A549 (cell line): ENCODE data around the gene TEAD4. TPM values are rescaled to one million over a fixed set of nuclear protein-coding genes. Genes with fewer than 3 reads are reported as not detected.
A peak's percentile ranks its signal among the peaks of the same experiment; 100 is the strongest.

Experiments used
- ATAC-seq, 2 experiments: fragments of 200-7000 bp in 1 of 2; fragments of >200 bp in 1 of 2; cut with Nextera tagmentation in 1 of 2; cut with Tn5 transposase in 1 of 2; 3 replicates each; pipeline versions ENCODE4 v1.8.0 to v1.9.1; 2018 to 2020; ENCODE audit warnings: mild to moderate bottlenecking in 1 of 2, moderate library complexity in 1 of 2
- CTCF ChIA-PET: fragments of 300-600 bp; sonication (Branson Sonifier 250); formaldehyde crosslinking; extraction: SDS; loops from one replicate; lab custom pipeline; 2021; ENCODE audit warnings: antibody characterized with exemption, inconsistent platforms; lab: Yijun Ruan, JAX
- POLR2A ChIA-PET: fragments of 350-600 bp; formaldehyde crosslinking; extraction: SDS; loops from one replicate; lab custom pipeline; 2021; ENCODE audit warnings: antibody characterized with exemption, inconsistent platforms; lab: Yijun Ruan, JAX
- DNase-seq, 2 experiments: peaks; one replicate each; pipeline versions ENCODE4 v3.0.0 to v3.0.0-alpha.2; 2011 to 2016; ENCODE audit warnings: low read depth in 1 of 2, low spot score in 1 of 2
- FAIRE-seq: peaks from 2 replicates; lab custom pipeline; 2011; peaks lifted over from hg19 to GRCh38; lab: Jason Lieb, UNC
- H3K27ac ChIP-seq, 2 experiments: fragments of >200 bp; sonication (Bioruptor Twin); formaldehyde crosslinking; 3 replicates each; pipeline ENCODE4 v1.5.1; 2016 to 2017
- H3K4me1 ChIP-seq: fragments of >200 bp; sonication (Bioruptor Twin); formaldehyde crosslinking; 3 replicates; pipeline ENCODE4 v1.6.1; 2016
- H3K4me2 ChIP-seq: fragments of >200 bp; sonication (Bioruptor Twin); formaldehyde crosslinking; 3 replicates; pipeline ENCODE4 v1.6.1; 2016
- H3K4me3 ChIP-seq: fragments of >200 bp; sonication (Bioruptor Twin); formaldehyde crosslinking; 3 replicates; pipeline ENCODE4 v1.5.1; 2016
- H3K9me3 ChIP-seq: fragments of >200 bp; sonication (Bioruptor Twin); formaldehyde crosslinking; 3 replicates; pipeline ENCODE4 v1.6.1; 2016
- CHD4 ChIP-seq: fragments of 200-600 bp; sonication (generic); IDR thresholded peaks from 2 replicates; pipeline ENCODE4 v1.6.1; 2016; ENCODE audit warnings: antibody characterized with exemption, mild to moderate bottlenecking, borderline replicate concordance
- EP300 ChIP-seq, 2 experiments: fragments of >200 bp; sonication (Bioruptor Twin); formaldehyde crosslinking; IDR thresholded peaks; 2 replicates in 1 of 2; 3 replicates in 1 of 2; pipeline ENCODE4 v1.6.1; 2016 to 2017
- ESRRA ChIP-seq: fragments of 150-350 bp; IDR thresholded peaks from 2 replicates; pipeline ENCODE4 v1.6.1; 2014; ENCODE audit warnings: mild to moderate bottlenecking, low read length, borderline replicate concordance
- FOSB ChIP-seq: fragments of 250-450 bp; sonication (Bioruptor Pico); IDR thresholded peaks from 2 replicates; pipeline ENCODE4 v1.5.0; 2020; ENCODE audit warnings: mild to moderate bottlenecking, moderate library complexity
- FOSL2 ChIP-seq, 2 experiments: fragments of 450-650 bp in 1 of 2; fragments of >200 bp in 1 of 2; sonication (Bioruptor Twin) in 1 of 2; formaldehyde crosslinking; IDR thresholded peaks; 2 replicates each; pipeline versions ENCODE4 v1.5.0 to v1.6.1; 2016 to 2020; ENCODE audit warnings: mild to moderate bottlenecking in 1 of 2, moderate library complexity in 1 of 2
- GATA3 ChIP-seq: IDR thresholded peaks from 2 replicates; pipeline ENCODE4 v1.6.1; 2012; ENCODE audit warnings: borderline replicate concordance
- HDAC2 ChIP-seq: fragments of 200-600 bp; sonication (generic); IDR thresholded peaks from 2 replicates; pipeline ENCODE4 v1.6.1; 2016
- HEYL ChIP-seq: fragments of 250-450 bp; sonication (Bioruptor Pico); IDR thresholded peaks from 2 replicates; pipeline ENCODE4 v1.8.0; 2021; ENCODE audit warnings: mild to moderate bottlenecking, moderate library complexity
- HOXB13 ChIP-seq: fragments of 250-450 bp; sonication (Bioruptor Pico); IDR thresholded peaks from 2 replicates; pipeline ENCODE4 v1.5.0; 2020; ENCODE audit warnings: low read depth, mild to moderate bottlenecking, moderate library complexity
- KDM5A ChIP-seq: fragments of 200-600 bp; sonication (generic); IDR thresholded peaks from 2 replicates; pipeline ENCODE4 v1.6.1; 2016; ENCODE audit warnings: antibody characterized with exemption, mild to moderate bottlenecking
- MYC ChIP-seq: IDR thresholded peaks from 2 replicates; pipeline ENCODE4 v1.6.1; 2012; ENCODE audit warnings: mild to moderate bottlenecking, inconsistent platforms, low read length, improper control_type of control experiment, borderline replicate concordance
- NR3C1 ChIP-seq: fragments of >200 bp; sonication (Bioruptor Twin); formaldehyde crosslinking; IDR thresholded peaks from 3 replicates; pipeline ENCODE4 v1.6.1; 2017
- PHF8 ChIP-seq: fragments of 200-600 bp; sonication (generic); IDR thresholded peaks from 2 replicates; pipeline ENCODE4 v1.6.1; 2016; ENCODE audit warnings: low read depth, mild to moderate bottlenecking, antibody characterized with exemption, moderate library complexity, borderline replicate concordance
- POLR2A ChIP-seq: IDR thresholded peaks from 2 replicates; pipeline ENCODE4 v1.6.1; 2012; ENCODE audit warnings: mild to moderate bottlenecking, low read length
- RARB ChIP-seq: fragments of 250-450 bp; sonication (Bioruptor Pico); IDR thresholded peaks from 2 replicates; pipeline ENCODE4 v1.8.0; 2021; ENCODE audit warnings: mild to moderate bottlenecking, moderate library complexity
- RCOR1 ChIP-seq: fragments of 150-350 bp; IDR thresholded peaks from 2 replicates; pipeline ENCODE4 v1.6.1; 2014; ENCODE audit warnings: antibody characterized with exemption, low read length, low read depth
- RFX5 ChIP-seq: fragments of 450-650 bp; IDR thresholded peaks from 2 replicates; pipeline ENCODE4 v1.7.1; 2014; ENCODE audit warnings: antibody characterized with exemption, mild to moderate bottlenecking, moderate library complexity
- ZFP36 ChIP-seq: fragments of 450-650 bp; IDR thresholded peaks from 2 replicates; pipeline ENCODE4 v1.6.1; 2014; ENCODE audit warnings: borderline replicate concordance; ENCODE audit not compliant: partially characterized antibody
- ZNF302 ChIP-seq: fragments of 250-450 bp; sonication (Bioruptor Pico); IDR thresholded peaks from 2 replicates; pipeline ENCODE4 v1.9.0; 2021; ENCODE audit warnings: inconsistent platforms, mild to moderate bottlenecking, moderate library complexity
- ZSCAN20 ChIP-seq: fragments of 250-450 bp; sonication (Bioruptor Pico); IDR thresholded peaks from 2 replicates; pipeline ENCODE4 v1.8.0; 2022; ENCODE audit warnings: mild to moderate bottlenecking, moderate library complexity
- WGBS: methylation state at CpG from one replicate; pipeline ENCODE4 v1.1.6; 2017; ENCODE audit errors: missing lambda C conversion rate; 5-methylcytosine and 5-hydroxymethylcytosine counted together
- polyA plus RNA-seq, 4 experiments: library from polyadenylated mRNA; depleted of rRNA in 3 of 4; stranded (reverse); fragments of >200 nt; fragmentation: RNase III in 1 of 4; extraction: RNeasy Plus Mini Kit Qiagen cat#74134 plus additional on column Dnase treatment in 1 of 4; gene quantifications; 2 replicates in 3 of 4; 3 replicates in 1 of 4; pipeline ENCODE4 v1.2.3, GENCODE V29; 2011 to 2017
- TF ChIP-seq, protein P1 (sequence below): IDR thresholded peaks from 2 replicates; pipeline ENCODE4 v1.6.1; 2012
- TF ChIP-seq, protein P2 (sequence below): fragments of 450-650 bp; IDR thresholded peaks from 2 replicates; pipeline ENCODE4 v1.6.1; 2014; ENCODE audit warnings: antibody characterized with exemption
- TF ChIP-seq, protein P3 (sequence below): IDR thresholded peaks from 2 replicates; pipeline ENCODE4 v1.6.1; 2012
- TF ChIP-seq, protein P4 (sequence below): fragments of 250-450 bp; sonication (Bioruptor Pico); IDR thresholded peaks from 2 replicates; pipeline ENCODE4 v1.5.0; 2020; ENCODE audit warnings: low read depth, mild to moderate bottlenecking, moderate library complexity
- TF ChIP-seq, protein P5 (sequence below): fragments of >200 bp; sonication (Bioruptor Twin); formaldehyde crosslinking; IDR thresholded peaks from 3 replicates; pipeline ENCODE4 v1.6.1; 2016
- TF ChIP-seq, protein P6 (sequence below): fragments of 150-350 bp; IDR thresholded peaks from 2 replicates; pipeline ENCODE4 v1.6.1; 2014; ENCODE audit warnings: low read depth, mild to moderate bottlenecking, low read length
- TF ChIP-seq, protein P7 (sequence below): IDR thresholded peaks from 2 replicates; pipeline ENCODE4 v1.6.1; 2012; ENCODE audit warnings: low read depth, borderline replicate concordance
- TF ChIP-seq, protein P8 (sequence below): fragments of >200 bp; sonication (Bioruptor Twin); formaldehyde crosslinking; IDR thresholded peaks from 2 replicates; pipeline ENCODE4 v1.6.1; 2016

The TEAD4 gene
- polyA plus RNA-seq, 2 of the 4 experiments (the other 2 are of a cell fraction) = 22.6 to 31.8 TPM

DNA sequence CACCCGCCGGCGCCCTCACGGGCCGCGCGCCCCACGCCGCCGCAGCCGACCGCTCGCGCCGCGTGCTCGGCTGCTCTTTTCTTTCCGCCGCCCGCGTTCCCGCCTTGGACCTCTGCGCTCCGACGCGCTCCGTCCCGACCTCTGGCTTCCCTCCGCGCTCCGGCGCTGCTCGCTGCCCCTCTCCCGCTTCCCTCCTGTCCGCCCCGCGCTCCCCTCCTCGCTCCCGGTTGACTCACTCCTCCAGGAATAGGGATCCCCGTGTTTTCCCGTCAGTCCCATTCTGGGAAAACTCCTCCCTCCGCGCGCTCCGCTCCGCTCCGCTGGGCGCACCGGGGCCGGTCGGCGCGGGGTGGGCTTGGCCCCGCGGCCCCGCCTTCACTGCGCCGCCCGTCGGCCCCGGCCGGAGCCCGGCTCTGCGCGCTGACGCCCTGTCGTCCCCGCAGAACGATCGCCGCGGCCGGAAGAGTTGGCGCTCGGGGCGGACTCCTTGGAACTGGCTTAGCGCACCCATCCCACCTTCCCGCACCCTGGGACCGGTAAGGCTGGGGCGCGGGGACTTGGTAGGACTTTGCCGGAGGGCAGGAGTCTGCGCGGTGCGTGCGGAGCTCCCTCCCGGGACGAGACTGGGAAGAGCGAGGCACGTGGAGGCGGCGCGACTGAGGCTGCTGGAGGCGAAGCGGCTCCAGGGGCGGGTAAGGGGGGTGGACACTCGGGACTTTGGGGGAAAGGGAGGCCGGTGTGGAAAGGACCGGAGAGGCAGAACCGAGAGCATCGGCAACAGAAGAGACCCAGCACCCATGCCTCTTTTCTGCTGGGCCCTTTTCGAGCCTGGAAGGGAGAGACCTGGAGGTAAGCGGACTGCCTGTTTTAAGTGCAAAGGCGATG is 550 bp downstream of the TEAD4 start:
- ATAC-seq (peak; percentile 58 to 67), DNase-seq (peak; percentile 67 to 68), FAIRE-seq (no peak)
- 2% methylated on average over 69 of the region's 104 CpGs for WGBS
- Histone ChIP-seq H3K27ac (peak overlapping the region; percentile 98 to 99), H3K4me2 (peak overlapping the region; percentile 89), H3K9me3 (no peaks in the 10 kb centered on the region), H3K4me3 (peak overlapping the region; percentile 86), H3K4me1 (peaks cover 28% of the 10 kb centered on the region)
- ChIA-PET POLR2A (interaction anchor here (0.6 to 1.0 kb wide), 3 partner anchors 69 to 83 kb away, joined by 3 read pairs; partner anchors contain the start of genes FOXM1, RHNO1 and TULP3), CTCF (interaction anchor here (1.0 to 1.3 kb wide), 3 partner anchors 15 to 106 kb away, joined by 3 to 4 read pairs (median 3); no protein-coding TSS in a partner anchor)
- TF ChIP-seq, protein P1, sequence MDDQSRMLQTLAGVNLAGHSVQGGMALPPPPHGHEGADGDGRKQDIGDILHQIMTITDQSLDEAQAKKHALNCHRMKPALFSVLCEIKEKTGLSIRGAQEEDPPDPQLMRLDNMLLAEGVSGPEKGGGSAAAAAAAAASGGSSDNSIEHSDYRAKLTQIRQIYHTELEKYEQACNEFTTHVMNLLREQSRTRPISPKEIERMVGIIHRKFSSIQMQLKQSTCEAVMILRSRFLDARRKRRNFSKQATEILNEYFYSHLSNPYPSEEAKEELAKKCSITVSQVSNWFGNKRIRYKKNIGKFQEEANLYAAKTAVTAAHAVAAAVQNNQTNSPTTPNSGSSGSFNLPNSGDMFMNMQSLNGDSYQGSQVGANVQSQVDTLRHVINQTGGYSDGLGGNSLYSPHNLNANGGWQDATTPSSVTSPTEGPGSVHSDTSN = no peak
- TF ChIP-seq, protein P2, sequence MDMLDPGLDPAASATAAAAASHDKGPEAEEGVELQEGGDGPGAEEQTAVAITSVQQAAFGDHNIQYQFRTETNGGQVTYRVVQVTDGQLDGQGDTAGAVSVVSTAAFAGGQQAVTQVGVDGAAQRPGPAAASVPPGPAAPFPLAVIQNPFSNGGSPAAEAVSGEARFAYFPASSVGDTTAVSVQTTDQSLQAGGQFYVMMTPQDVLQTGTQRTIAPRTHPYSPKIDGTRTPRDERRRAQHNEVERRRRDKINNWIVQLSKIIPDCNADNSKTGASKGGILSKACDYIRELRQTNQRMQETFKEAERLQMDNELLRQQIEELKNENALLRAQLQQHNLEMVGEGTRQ = 0 out of 2 replicates have a peak, but pooled peaks have one; percentile 17
- no peak for TF ChIP-seq ZNF302 (CRISPR knock-in tag)
- no peak for TF ChIP-seq FOSL2 (IDR thresholded peaks at IDR 0.05)
- TF ChIP-seq FOSL2 (CRISPR knock-in tag; IDR thresholded peaks at IDR 0.05) = peak; percentile 24; the same call in 1 of the 2 replicates
- TF ChIP-seq FOSB (CRISPR knock-in tag) = no peak
- TF ChIP-seq, protein P3, sequence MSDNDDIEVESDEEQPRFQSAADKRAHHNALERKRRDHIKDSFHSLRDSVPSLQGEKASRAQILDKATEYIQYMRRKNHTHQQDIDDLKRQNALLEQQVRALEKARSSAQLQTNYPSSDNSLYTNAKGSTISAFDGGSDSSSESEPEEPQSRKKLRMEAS = peak; percentile 96
- no peak for TF ChIP-seq HEYL (CRISPR knock-in tag)
- no peak for TF ChIP-seq RCOR1
- no peak for TF ChIP-seq CHD4
- TF ChIP-seq, protein P4, sequence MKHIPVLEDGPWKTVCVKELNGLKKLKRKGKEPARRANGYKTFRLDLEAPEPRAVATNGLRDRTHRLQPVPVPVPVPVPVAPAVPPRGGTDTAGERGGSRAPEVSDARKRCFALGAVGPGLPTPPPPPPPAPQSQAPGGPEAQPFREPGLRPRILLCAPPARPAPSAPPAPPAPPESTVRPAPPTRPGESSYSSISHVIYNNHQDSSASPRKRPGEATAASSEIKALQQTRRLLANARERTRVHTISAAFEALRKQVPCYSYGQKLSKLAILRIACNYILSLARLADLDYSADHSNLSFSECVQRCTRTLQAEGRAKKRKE (CRISPR knock-in tag) = no peak
- no peak for TF ChIP-seq POLR2A
- TF ChIP-seq EP300 (IDR thresholded peaks at IDR 0.05) = no peak
- TF ChIP-seq, protein P5, sequence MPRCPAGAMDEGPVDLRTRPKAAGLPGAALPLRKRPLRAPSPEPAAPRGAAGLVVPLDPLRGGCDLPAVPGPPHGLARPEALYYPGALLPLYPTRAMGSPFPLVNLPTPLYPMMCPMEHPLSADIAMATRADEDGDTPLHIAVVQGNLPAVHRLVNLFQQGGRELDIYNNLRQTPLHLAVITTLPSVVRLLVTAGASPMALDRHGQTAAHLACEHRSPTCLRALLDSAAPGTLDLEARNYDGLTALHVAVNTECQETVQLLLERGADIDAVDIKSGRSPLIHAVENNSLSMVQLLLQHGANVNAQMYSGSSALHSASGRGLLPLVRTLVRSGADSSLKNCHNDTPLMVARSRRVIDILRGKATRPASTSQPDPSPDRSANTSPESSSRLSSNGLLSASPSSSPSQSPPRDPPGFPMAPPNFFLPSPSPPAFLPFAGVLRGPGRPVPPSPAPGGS = no peak
- no peak for TF ChIP-seq ZFP36
- TF ChIP-seq, protein P6, sequence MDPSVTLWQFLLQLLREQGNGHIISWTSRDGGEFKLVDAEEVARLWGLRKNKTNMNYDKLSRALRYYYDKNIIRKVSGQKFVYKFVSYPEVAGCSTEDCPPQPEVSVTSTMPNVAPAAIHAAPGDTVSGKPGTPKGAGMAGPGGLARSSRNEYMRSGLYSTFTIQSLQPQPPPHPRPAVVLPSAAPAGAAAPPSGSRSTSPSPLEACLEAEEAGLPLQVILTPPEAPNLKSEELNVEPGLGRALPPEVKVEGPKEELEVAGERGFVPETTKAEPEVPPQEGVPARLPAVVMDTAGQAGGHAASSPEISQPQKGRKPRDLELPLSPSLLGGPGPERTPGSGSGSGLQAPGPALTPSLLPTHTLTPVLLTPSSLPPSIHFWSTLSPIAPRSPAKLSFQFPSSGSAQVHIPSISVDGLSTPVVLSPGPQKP = no peak
- 0 out of 2 replicates have a peak, but pooled peaks have one; percentile 36 for TF ChIP-seq PHF8
- TF ChIP-seq KDM5A = no peak
- TF ChIP-seq HOXB13 (CRISPR knock-in tag) = no peak
- TF ChIP-seq, protein P7, sequence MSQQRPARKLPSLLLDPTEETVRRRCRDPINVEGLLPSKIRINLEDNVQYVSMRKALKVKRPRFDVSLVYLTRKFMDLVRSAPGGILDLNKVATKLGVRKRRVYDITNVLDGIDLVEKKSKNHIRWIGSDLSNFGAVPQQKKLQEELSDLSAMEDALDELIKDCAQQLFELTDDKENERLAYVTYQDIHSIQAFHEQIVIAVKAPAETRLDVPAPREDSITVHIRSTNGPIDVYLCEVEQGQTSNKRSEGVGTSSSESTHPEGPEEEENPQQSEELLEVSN = peak; percentile 90
- no peak for TF ChIP-seq RFX5
- TF ChIP-seq RARB (CRISPR knock-in tag) = no peak
- no peak for TF ChIP-seq ZSCAN20 (CRISPR knock-in tag)
- TF ChIP-seq, protein P8, sequence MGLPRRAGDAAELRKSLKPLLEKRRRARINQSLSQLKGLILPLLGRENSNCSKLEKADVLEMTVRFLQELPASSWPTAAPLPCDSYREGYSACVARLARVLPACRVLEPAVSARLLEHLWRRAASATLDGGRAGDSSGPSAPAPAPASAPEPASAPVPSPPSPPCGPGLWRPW = no peak
- TF ChIP-seq MYC = 0 out of 2 replicates have a peak, but pooled peaks have one; percentile 54
- TF ChIP-seq ESRRA = no peak
- TF ChIP-seq HDAC2 = no peak
- TF ChIP-seq NR3C1 = no peak
- 0 out of 2 replicates have a peak, but pooled peaks have one; percentile 24 for TF ChIP-seq GATA3
